A673 (cell line): ENCODE results near the gene ACAT2. TPM values are rescaled to one million over a fixed set of nuclear protein-coding genes. Genes with fewer than 3 reads are reported as not detected.

Source experiments
- BruUV-seq: library from RNA; stranded (reverse); fragments of 400-500 nt; replicated peaks from 2 replicates; lab custom pipeline; 2021; lab: Mats Ljungman, UMichigan
- CTCF ChIA-PET: fragments of 300-600 bp; sonication (Branson Sonifier 250); formaldehyde crosslinking; loops from one replicate; lab custom pipeline; 2022; ENCODE audit warnings: antibody characterized with exemption; lab: Charles Lee
- POLR2A ChIA-PET: fragments of 300-600 bp; sonication (Branson Sonifier 250); formaldehyde crosslinking; loops from one replicate; lab custom pipeline; 2022; ENCODE audit warnings: antibody characterized with exemption; ENCODE audit not compliant: low non-redundant PET; lab: Charles Lee
- DNase-seq: peaks from one replicate; pipeline ENCODE4 v3.0.0-alpha.2; 2015; ENCODE audit warnings: low spot score
- H3K27ac ChIP-seq: fragments of 200-600 bp; sonication (generic); 2 replicates; pipeline ENCODE4 v1.5.1; 2016; ENCODE audit warnings: mixed run types, low read depth, mild to moderate bottlenecking, mixed read lengths, antibody characterized with exemption, low read length; ENCODE audit not compliant: poor library complexity, severe bottlenecking
- H3K27me3 ChIP-seq: fragments of 200-600 bp; sonication (generic); replicated peaks from 2 replicates; pipeline ENCODE4 v1.6.1; 2017; ENCODE audit warnings: mixed run types, low read depth, mild to moderate bottlenecking, mixed read lengths, antibody characterized with exemption, low read length; ENCODE audit not compliant: insufficient read depth, poor library complexity
- H3K36me3 ChIP-seq: fragments of 200-600 bp; sonication (generic); 2 replicates; pipeline ENCODE4 v1.6.1; 2016; ENCODE audit warnings: mixed run types, mild to moderate bottlenecking, mixed read lengths, antibody characterized with exemption, low read length; ENCODE audit not compliant: insufficient read depth, poor library complexity, severe bottlenecking
- H3K4me1 ChIP-seq: fragments of 200-600 bp; sonication (generic); 2 replicates; pipeline ENCODE4 v1.6.1; 2017; ENCODE audit warnings: mixed run types, mild to moderate bottlenecking, mixed read lengths, antibody characterized with exemption, low read length; ENCODE audit not compliant: insufficient read depth, poor library complexity, severe bottlenecking
- H3K4me3 ChIP-seq: fragments of 200-600 bp; sonication (generic); 2 replicates; pipeline ENCODE4 v1.5.1; 2016; ENCODE audit warnings: low read depth, mixed run types, mild to moderate bottlenecking, mixed read lengths, low read length; ENCODE audit not compliant: poor library complexity, severe bottlenecking
- H3K9me3 ChIP-seq: fragments of 200-600 bp; sonication (generic); 2 replicates; pipeline ENCODE4 v1.6.1; 2016; ENCODE audit warnings: mixed run types, low read depth, mild to moderate bottlenecking, mixed read lengths, antibody characterized with exemption, low read length; ENCODE audit not compliant: poor library complexity, severe bottlenecking
- CTCF ChIP-seq: fragments of 300-800, 200-600 bp; sonication (generic); conservative IDR thresholded peaks from 2 replicates; pipeline ENCODE4 v1.5.1; 2017; ENCODE audit warnings: low read depth, mild to moderate bottlenecking, antibody characterized with exemption, low read length, moderate library complexity, mixed read lengths
- EZH2 ChIP-seq: fragments of 200-600 bp; sonication (generic); IDR thresholded peaks from 2 replicates; pipeline ENCODE4 v1.6.1; 2017; ENCODE audit warnings: borderline replicate concordance, low read depth, mild to moderate bottlenecking, mixed read lengths, antibody characterized with exemption, low read length; ENCODE audit not compliant: poor library complexity, severe bottlenecking
- intact Hi-C: fragments of 100-400 bp; cut with micrococcal nuclease; formaldehyde crosslinking; loops from one replicate; pipeline ENCODE4 v1.10.0; 2022; ENCODE audit not compliant: unreplicated experiment
- total RNA-seq: library from RNA; stranded (reverse); gene quantifications from 2 replicates; pipeline ENCODE4 v1.2.3, GENCODE V29; 2021

ACAT2 gene
- total RNA-seq, 1 experiment from 2014 or later: 250 TPM

- peaks cover 46% of the 10 kb centered on the region for H3K36me3 ChIP-seq
- BruUV-seq: no TSS peak
- POLR2A ChIA-PET: no interaction called here
- CTCF ChIA-PET: no interaction called here
- no peak overlapping the region for H3K27ac ChIP-seq
- H3K4me3 ChIP-seq: no peak overlapping the region
- no peaks in the 10 kb centered on the region for H3K4me1 ChIP-seq
- H3K27me3 ChIP-seq: no peaks in the 10 kb centered on the region
- no peaks in the 10 kb centered on the region for H3K9me3 ChIP-seq
- TF ChIP-seq CTCF: no peak
- no peak for TF ChIP-seq EZH2
- no peak for DNase-seq
- intact Hi-C loops: no loop called here
These were observed 35.7 kb downstream of the ACAT2 start for GRCh38 chr6:159797554-159797953.

GRCh38 chr6:159800141-159800865 lies 38.5 kb downstream of the ACAT2 start, which contains the start of gene PNLDC1:
PNLDC1 (plus strand) TSS chr6:159800276; CDS start chr6:159800308, 32 bp downstream.
- POLR2A ChIA-PET: no interaction called here
- H3K9me3 ChIP-seq: no peaks in the 10 kb centered on the region
- BruUV-seq: no TSS peak
- no peaks in the 10 kb centered on the region for H3K4me1 ChIP-seq
- CTCF ChIA-PET: no interaction called here
- no peak within 1 kb of the TSS for H3K27ac ChIP-seq
- H3K4me3 ChIP-seq: no peak within 1 kb of the TSS
- no peak for DNase-seq
- TF ChIP-seq CTCF: no peak
- no peak for TF ChIP-seq EZH2
- intact Hi-C loops: no loop called here
- H3K36me3 ChIP-seq: peaks cover 30% of the 10 kb centered on the region
- no peaks in the 10 kb centered on the region for H3K27me3 ChIP-seq

- no peak overlapping the region for H3K27ac ChIP-seq
- no peaks in the 10 kb centered on the region for H3K9me3 ChIP-seq
- BruUV-seq: no TSS peak
- TF ChIP-seq EZH2 (no peak), CTCF (no peak)
- peaks cover 17% of the 10 kb centered on the region for H3K36me3 ChIP-seq
- no peaks in the 10 kb centered on the region for H3K27me3 ChIP-seq
- ChIA-PET POLR2A (no interaction called here), CTCF (no interaction called here)
- no peak overlapping the region for H3K4me3 ChIP-seq
- intact Hi-C loops: no loop called here
- H3K4me1 ChIP-seq: no peaks in the 10 kb centered on the region
- DNase-seq: no peak
These were observed 40.1 kb downstream of the ACAT2 start for GRCh38 chr6:159801935-159802334.
